DMS114 treated with DMSO at 0.1 percent for 48 hours (cell line): ENCODE measurements around the gene ADA.
"Not testable (repeated sequence)": the region's sequence is repeated elsewhere in the genome, so short reads cannot be mapped to it uniquely, and the experiment has no call there.

Source experiments
- DNase-seq: peaks from one replicate; lab custom pipeline; 2025; ENCODE audit not compliant: unreplicated experiment; lab: John Stamatoyannopoulos, UW

The ADA gene

DNA sequence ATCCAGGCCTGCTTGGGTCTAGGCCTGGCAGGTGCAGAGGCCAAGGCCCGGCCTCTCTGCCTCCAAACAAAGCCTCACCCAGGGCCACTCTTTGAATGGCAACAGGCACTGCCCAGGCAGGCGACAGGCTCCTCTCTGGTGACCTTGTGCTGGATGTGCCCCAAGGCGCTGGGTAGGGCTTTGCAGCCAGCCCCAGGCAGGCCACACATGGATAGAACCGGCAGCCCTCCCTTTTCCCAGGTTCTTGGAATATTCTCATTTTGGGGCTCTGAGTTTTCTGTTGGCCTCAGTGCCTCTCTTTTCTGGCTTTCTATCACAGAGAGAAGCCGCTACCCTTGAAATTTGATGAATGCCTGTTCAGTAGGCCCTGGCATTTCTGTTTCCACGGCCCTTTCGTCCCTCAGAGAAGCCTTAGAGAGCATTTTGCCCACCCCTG lies 50.2 kb downstream of the ADA start:
- DNase-seq, result no peak

DNA sequence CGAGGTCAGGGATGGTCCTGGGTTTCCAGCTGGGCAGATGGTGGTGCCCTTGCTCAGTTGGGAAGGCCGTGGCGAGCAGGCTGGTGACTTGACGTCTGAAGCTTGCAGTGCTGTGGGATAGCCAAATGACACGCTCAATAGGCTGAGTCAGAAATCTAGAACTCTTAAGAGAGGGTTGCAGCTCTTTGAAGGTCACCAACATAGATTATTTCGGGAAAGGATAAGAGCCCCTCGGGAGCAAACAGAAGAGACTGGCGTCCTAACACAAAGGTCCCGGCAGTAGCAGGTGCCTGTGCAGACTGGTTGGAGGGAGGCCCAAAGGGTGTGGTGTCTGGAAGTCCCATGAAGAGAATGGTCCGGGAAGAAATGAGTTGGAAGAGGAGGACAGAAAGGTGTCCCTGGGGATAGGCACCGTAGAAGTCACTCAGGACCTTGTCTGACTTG lies 50.7 kb downstream of the ADA start:
- DNase-seq, result no peak

DNA sequence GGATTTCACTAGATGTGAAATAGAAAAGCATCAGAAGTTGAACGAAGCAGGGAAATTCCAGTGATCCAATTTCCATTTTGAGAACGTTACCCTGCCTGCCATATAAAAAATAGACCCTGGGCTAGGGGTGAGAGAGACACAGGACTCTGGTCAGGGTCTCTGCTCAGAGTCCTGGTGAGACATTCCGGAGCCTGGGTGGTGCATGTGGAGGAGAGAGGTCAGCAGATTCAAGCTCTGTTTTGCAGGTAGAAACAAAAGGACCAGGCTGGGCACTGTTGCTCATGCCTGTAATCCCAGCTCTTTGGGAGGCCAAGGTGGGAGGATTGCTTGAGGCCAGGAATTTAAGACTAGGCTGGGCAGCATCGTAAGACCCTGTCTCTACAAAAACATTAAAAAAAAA lies 51.2 kb downstream of the ADA start:
- DNase-seq, result no peak

DNA sequence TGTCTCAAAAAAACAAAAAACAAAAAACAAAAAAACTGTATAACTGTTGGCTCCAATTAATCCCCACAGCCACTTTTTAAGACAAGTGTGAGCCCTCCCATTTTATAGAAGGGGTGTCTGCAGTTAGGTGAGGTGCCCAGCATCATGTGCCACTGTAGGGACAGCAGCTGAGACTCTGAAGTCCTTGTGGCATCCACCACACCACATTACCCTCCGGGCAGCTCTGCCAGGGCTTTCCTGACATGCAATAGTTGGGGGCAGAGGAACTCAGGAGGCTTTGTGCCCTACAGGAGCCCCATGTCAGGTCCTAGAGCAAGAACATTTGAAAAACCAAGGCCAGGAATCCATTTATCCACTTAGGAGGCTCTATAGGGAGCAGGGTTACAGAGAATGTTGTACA lies 51.8 kb downstream of the ADA start:
- DNase-seq, result no peak

DNA sequence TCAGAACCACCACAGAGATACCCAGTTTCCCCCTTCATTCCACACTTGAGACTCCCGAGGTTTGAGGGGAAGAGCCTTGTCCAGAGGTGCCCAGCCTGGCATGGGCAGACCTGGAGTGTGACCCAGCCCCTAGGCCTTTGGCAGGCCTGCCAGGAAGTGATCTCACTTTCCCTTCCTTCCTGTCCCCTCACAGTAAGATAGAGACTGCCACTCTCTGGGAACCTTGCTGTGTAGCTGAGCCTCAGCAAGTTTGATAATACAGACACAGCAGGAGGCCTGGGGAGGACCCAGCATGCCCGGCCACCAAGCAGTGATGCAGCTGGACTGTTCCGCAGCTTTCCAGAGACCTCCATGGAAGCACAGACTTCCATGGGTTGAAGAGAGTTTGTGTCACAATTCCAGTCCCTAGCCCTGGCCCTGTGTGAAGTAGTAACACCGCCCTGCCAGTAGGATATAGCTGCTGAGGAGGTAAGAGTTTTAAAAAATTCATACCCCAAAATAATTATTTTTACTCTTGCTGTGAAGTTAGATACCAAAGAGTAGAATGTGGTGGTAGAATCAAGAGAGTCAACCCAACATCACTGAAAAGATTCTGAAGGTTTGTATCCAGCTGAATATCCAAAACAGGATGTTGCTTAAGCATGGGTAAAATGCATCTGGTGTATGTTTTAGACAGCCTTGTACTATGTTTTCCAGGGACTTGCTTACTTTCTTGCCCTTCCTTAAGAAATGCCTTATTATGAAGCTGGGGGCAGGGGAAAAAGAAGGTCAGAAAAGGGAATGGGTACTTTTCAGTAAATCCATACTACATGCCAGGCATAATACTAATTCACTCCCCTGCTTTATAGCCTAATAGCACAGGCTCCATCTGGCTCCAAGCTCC lies 52.8 kb downstream of the ADA start:
- DNase-seq, result no peak

- DNase-seq, result no peak
Measured at GRCh38 chr20:44597930-44598329, 53.6 kb downstream of the ADA start.

GRCh38 chr20:44597516-44597915 lies 54.0 kb downstream of the ADA start:
- no peak for DNase-seq

- DNase-seq, result no peak
Measured at GRCh38 chr20:44596876-44597275, 54.6 kb downstream of the ADA start.

DNA sequence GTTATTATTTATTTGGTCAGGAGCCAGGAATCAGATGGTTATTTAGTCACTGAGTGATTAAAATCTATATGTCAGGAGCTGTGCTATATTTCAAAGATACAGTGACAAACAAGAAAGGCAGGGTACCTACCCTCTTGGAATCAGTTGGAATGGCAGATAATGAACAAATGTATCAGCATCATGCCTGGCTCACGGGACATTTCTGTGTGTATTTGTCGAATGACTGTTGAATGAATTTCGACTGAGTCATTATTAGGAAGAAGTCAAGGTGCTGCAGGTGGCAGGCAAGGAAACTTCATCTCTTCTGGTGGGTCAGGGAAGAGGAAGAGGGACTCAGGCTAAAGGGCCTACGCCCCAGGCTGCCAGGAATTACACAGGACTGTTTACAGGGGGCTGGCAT lies 55.5 kb downstream of the ADA start:
- DNase-seq, result no peak

DNA sequence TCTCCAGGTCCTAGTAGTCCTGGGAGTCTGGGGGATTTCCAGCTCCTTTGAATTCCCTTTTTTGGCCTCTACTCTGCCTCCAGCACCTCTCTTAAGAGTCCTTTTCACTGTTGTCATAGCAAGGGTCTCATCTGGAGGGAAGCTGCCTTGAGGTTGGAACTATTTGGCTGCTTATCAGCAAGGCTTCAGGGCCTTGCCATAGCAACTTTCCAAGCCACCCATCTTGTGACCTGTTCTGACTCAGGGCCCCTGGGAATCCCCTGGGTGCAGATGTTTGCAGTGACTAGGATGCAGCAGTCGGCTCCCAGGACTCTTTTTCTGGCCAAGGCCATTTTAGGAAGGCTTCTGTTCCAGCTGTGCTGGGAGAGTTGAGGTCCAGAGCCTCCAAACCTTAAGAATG lies 56.8 kb downstream of the ADA start:
- DNase-seq, result no peak

GRCh38 chr20:44593751-44594150 lies 57.7 kb downstream of the ADA start:
- no peak for DNase-seq

DNA sequence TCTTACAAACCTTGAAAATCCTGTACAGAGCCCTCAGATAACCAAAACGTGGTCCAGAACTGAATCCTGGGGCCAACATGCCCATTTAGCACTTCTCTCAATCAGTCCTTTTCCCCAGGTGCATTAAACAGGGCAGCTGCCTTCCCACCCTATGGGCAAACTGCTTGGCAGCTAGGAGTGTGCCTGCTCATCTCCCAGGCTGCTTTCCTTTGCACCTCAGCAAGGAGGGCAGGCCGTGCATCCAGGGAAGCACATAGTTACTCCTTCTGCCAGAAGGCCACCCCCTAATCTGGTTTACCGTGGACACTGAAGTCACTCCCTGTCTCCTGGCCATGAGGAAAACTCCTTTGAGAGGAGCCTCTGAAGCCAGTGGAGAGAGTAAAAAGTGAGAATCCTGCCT lies 59.1 kb downstream of the ADA start:
- DNase-seq, result no peak

- DNase-seq, result no peak
Measured at GRCh38 chr20:44590980-44591778, 60.3 kb downstream of the ADA start.

GRCh38 chr20:44589537-44589936 lies 62.0 kb downstream of the ADA start:
- no peak for DNase-seq

- not testable (repeated sequence) for DNase-seq
Measured at GRCh38 chr20:44588321-44588720, 63.2 kb downstream of the ADA start.

DNA sequence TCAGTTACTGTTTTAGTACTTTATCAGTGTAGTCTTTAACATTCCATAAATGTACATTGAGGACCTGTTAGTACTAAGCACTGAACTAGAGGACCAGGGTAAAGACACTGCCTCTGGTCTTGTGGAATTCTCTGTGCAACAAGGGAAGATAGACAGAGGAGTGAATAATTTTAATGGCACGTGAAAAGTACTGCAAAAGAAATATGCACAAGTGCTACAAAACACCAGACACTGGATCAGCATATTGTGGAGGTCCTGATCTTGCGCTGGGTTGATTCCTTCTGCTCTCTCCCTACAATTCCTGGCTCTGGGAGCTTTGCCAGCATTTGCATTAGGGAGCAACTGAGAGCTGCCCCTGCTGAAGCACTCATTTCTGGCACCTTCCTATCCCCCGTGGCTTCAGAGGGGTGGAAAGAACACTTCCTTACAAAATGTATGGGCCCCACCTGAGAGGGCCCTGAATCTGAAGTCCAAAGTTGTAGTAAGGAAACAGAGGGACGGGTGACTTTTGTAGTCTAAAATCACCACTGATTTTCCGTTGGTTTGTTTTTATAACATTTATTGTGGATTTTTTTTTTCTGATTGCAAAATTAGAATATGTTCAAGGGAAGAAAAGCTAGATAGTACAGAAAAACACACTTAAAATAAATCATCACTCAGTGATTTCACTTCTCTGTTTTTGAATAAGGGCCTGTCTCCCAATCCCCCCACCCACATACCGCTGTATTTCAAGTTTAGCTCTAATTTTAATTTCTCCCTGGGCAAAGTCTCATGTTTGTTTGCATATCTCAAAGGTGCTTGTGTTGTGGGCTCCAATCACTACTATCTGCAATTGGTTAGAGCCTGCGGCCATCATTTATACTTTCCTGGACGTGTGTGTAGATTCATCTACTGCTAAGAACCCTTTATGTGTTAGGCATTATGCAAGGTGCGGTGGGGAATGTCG lies 64.2 kb downstream of the ADA start:
- DNase-seq, result no peak

DNA sequence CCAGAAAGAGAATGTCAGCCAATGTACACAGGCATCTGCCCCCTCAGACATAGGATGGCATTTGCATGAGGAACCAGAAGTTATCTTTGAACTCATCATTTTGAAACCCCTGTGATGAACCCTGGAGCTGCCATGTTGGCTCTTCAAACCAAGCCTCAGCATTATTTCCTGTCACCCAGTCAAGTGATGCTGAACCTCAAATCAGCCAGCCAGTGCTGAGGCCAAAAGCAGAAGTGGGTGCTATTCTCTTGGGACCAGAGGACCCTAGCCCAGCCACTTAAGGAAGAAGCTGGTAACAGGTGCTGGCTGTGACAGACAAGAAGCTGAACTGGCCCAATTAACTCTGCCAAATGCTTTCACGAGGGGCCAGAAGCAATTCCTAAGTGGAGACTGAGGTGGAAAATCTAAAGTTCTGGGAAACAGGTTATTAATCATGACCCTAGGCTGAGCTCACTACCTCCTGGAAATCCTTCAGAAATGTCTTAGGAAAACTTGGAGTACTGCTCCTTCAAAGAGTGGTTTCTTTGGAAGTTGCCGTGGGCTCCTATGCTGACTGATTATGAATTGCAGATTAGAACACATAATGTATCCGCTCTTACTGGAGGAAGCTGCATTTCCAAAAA lies 65.1 kb downstream of the ADA start:
- no peak for DNase-seq

DNA sequence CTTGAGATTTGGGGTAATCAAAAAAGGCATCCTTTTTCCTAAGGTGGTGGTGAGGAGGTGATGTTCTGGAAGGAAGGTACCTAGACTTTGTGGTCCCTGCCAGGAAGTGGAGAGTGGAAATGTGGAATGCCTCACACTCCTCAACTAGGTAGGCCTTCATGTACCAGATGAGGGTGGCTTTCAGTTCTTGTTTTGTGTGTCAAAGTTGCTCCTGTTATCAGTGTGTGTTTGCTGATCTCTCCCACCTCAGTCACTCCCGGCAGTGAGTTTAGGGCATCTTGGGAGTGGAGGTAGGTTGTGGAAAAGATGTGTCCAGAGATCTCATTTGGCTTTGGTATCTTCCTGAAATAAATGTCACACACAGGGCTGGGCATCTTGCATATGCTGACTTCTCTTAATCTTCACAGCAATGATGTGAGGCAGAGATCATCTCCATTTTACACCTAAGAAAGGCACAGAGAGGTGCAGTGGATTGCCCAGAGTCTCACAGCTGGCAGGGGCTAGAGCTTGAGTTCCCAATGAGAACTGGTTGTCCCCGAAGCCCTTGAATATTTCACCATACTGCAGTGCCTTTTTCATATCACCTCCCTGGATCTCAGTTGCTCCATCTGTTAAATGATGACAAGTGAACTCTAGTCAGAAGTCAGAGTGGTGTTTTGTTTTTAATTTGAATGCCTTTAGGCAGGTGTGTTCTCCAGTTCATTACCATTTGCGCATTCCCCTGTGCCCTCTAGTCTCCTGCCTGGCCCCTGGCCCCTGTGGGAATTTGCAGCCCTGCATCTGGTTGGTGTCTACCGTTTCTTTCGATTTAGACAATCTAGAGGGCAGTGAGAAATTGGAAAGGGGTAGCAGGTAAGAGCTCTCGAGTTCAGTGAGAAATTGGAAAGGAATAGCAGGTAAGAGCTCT lies 66.2 kb downstream of the ADA start:
- no peak for DNase-seq

DNA sequence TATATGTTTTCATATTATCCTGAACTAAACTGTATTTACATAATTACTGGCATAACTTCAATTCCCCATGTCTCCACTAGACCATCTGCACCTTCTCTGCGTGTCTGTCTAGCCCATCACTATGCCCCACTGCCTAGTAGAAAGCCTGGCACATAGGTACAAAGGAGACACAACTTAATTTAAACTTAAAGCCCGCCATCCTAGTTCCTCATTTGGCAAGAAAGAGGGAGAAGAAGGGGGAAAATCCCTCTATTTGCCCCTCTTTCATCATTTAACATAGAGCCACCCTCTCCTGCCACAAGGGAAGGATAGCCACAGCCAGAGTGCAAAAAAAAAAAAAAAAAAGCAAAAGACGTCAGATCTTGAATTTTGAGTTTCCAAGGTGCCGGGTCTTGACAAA lies 67.3 kb downstream of the ADA start:
- no peak for DNase-seq

DNA sequence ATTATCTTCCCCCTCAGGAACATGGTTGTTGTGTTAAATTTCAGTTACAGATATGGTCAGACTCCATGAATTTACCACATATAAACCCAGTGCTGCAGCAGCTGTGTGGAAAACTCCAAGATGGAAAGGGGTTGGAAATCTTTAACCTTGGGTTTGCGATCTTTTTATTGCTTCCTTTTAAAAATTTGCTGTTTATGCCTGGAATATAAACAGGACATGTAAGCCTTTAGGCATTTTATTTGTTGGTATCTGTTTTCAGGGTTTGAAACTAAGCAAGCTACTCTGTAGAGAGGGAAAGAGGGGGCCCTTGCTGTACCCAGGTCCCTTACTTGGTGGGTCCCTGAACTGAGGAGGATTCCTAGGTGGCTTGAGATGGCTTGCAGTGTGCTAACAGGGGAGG lies 68.3 kb downstream of the ADA start:
- DNase-seq, result no peak
